ENCODE results near the gene OR2F2.

- TF ChIP-seq CTCF (conservative IDR thresholded peaks at IDR 0.05 in 1 of 2, IDR thresholded peaks at IDR 0.05 in 1 of 2; ENCODE audit: extremely low read depth in 1 of 2, insufficient read depth in 1 of 2, low read depth in 1 of 2, low read length in 2 of 2) (no peak), EZH2 (IDR thresholded peaks at IDR 0.05; ENCODE audit: borderline replicate concordance, low read length) (no peak)
These were observed 38.9 kb downstream of the OR2F2 start for GRCh38 chr7:143973870-143974416.

All from mammary epithelial cell (primary cell).